ENCODE results near the gene MACROH2A2.
A peak's percentile ranks its signal among the peaks of the same experiment; 100 is the strongest.

The MACROH2A2 gene

GRCh38 chr10:70137135-70137534 is 84.5 kb downstream of the MACROH2A2 start:
- no peak for TF ChIP-seq CTCF (IDR thresholded peaks at IDR 0.05)
- Histone ChIP-seq H3K4me3 (no peak overlapping the region), H3K27ac (no peak overlapping the region)
- DNase-seq (ENCODE audit: low spot score) = peak; percentile 45

GRCh38 chr10:70137927-70138883 is 85.6 kb downstream of the MACROH2A2 start:
- H3K27ac ChIP-seq = no peak overlapping the region
- no peak for TF ChIP-seq CTCF (IDR thresholded peaks at IDR 0.05)
- H3K4me3 ChIP-seq = no peak overlapping the region
- peak; percentile 59 for DNase-seq (ENCODE audit: low spot score)

GRCh38 chr10:70139151-70139996 is 86.7 kb downstream of the MACROH2A2 start:
- TF ChIP-seq CTCF (IDR thresholded peaks at IDR 0.05) = no peak
- no peak overlapping the region for H3K4me3 ChIP-seq
- no peak overlapping the region for H3K27ac ChIP-seq
- DNase-seq (ENCODE audit: low spot score) = no peak

- no peak for TF ChIP-seq CTCF (IDR thresholded peaks at IDR 0.05)
- no peak for DNase-seq (ENCODE audit: low spot score)
- Histone ChIP-seq H3K4me3 (no peak overlapping the region), H3K27ac (no peak overlapping the region)
Observed at GRCh38 chr10:70139997-70140250, 87.3 kb downstream of the MACROH2A2 start.

GRCh38 chr10:70140297-70140696 is 87.7 kb downstream of the MACROH2A2 start:
- TF ChIP-seq CTCF (IDR thresholded peaks at IDR 0.05) = no peak
- H3K27ac ChIP-seq = no peak overlapping the region
- H3K4me3 ChIP-seq = no peak overlapping the region
- DNase-seq (ENCODE audit: low spot score) = no peak

GRCh38 chr10:70142555-70142954 is 89.9 kb downstream of the MACROH2A2 start:
- no peak for DNase-seq (ENCODE audit: low spot score)
- no peak overlapping the region for H3K4me3 ChIP-seq
- TF ChIP-seq CTCF (IDR thresholded peaks at IDR 0.05) = no peak
- H3K27ac ChIP-seq = no peak overlapping the region
